GM18907 (cell line): ENCODE measurements around the gene MORC1.
"Not testable (repeated sequence)": the region's sequence is repeated elsewhere in the genome, so short reads cannot be mapped to it uniquely, and the experiment has no call there.

Experiments used
- ATAC-seq: cut with Tn5 transposase; IDR thresholded peaks from one replicate; pipeline ENCODE4 v1.9.1; 2021; ENCODE audit warnings: mild to moderate bottlenecking, moderate library complexity; ENCODE audit not compliant: unreplicated experiment

Gene MORC1

DNA sequence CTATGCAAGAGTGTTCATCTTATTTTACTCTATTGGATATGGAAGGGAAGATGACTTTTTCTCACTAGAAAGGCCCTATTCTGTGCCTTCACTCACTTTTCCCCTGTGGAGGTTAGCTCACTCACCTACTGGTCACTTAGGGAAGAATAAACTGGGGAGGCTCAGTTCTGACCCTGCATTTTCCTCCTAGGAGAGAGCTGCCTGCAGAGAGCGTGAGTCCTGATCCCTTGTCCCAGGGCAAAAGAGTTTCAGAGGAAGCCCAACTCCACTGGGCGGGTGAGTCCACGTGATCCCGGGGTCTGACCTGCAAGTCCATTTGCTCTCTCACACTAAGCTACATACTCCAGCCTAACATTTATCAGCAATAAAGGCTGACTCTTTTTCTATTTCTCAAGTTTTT lies 8.4 kb downstream of the MORC1 start:
- ATAC-seq: no peak

DNA sequence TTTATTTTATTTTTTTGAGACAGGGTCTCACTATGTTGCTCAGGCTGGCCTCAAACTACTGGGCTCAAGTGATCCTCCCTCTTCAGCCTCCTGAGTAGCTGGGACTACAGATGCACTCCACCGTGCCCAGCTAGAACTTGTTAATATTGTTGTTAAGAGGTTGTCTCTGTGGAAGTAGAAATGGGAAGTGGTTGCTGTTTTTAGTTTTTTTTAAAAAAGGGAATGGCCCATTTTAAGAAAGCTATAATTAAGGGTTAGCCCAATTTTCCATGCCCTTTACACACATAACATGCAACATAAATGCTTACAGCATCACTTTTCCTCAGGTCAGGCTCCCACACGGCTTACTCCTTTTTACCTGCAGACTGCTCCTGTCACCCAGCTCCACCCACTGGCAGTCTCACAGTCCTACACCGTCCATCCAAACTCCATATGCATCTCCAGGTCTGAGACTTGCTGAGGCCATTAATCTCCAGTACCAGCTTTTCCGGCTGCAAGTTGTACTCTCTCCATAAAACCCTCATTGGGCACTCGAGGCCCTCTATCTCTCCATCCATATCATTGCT lies 19.8 kb downstream of the MORC1 start:
- ATAC-seq: peak; percentile 65

DNA sequence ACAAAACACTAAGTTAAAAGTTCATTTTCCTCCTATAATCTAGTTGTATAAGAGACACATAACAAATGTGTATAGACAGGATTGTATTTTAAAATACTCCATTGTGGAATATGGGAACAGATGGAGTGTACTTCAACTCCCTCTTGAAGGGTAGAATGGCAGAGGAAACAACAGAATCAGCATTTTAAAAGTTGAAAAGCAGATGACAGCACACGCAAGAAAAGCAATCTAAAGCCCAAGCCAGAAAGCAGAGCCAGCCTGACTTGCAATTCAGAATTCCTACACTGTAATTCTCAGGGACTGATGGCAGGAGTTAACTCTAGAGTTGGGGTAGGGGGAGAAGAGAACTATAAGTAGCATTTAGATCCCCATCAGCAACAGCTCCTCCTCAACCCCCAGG lies 22.8 kb downstream of the MORC1 start:
- ATAC-seq: no peak

DNA sequence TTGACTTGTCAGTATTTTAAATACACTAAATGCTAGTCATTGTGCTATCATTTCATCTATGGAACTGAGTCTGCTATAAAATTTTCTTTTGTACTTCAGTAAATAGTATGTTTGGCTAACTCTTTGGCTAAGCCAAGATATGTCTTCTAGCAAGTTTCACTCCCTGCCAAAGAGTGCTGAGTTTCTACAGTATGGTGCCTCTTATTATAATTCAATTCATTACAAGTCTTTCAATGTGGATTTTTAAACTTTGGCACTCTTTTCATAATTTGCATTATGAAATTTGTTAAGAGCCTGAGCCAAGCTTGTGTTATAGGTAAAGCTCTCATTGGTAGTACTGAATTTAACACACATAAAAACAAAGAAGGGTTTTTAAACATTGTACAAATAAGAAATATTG lies 24.4 kb downstream of the MORC1 start:
- no peak for ATAC-seq

DNA sequence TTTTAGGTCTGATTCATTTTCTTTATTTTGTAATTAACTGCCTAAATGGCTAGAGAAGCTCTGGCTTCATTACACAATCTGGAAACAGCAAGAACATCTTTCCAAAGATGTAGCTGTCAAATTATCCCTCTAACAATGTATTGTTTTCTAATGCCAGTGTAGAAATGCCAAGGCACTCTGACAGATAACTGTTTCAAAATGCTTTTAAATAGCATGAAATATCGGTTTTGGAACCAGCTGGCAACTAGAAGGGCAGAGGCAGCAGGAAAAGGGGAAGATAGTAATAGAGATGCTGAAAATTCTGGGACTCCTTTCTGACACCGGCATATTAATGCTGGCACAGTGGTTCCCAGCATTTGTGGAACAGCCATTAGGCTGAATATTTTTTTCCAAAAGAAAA lies 26.1 kb downstream of the MORC1 start:
- no peak for ATAC-seq

DNA sequence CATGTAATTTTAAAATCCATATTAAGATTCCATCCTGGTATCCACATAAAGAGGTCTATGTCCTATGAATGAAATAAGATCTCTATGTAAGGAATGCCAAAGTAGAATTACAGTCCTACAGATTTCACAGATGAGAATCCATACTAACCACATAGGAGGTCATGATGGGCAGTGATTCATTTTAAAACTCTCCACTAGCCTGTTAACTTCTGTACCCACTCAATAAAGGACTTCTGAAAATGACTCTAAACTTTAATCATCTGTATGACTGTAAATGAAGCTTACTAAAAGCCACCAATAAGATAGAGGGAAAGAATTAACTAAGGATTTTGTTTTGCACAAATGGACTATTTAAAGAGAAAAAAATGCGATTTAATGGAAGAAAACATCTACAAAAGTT lies 28.7 kb downstream of the MORC1 start:
- no peak for ATAC-seq

DNA sequence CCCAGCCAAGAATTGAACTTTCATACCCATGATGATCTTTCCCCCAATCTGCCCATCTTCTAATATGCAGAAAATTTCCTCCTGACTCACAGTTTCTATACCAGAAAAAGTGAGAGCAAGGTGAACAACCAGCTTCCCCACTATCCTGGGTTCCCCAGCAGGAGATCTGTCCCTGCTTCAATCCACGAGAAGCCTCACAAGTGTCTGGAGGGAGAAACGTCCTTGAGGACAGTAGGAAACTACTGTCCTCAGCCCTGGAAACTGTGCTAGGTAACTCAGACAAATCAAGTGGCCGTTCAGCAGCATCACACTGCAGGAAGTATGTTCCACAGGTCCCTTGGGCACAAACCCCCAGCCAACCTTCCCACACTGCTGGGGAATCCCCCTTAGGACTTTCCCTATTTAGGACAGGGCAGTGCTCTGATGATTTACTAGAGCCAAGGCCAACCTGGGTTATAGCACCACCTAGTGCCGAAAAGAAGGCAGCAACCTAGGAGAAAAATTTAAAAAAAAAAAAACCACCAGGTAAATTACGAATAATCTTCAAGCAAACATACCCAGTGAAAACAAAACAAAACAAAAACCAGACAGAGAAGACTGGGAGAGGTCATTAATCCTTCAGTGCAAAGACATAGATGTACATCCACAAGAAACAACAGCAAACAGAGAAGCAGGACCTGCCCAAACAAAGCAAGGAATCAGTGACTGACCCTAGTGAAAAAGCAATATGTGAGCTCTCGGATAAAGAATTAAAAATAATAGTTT lies 36.0 kb downstream of the MORC1 start:
- ATAC-seq: peak; percentile 100

DNA sequence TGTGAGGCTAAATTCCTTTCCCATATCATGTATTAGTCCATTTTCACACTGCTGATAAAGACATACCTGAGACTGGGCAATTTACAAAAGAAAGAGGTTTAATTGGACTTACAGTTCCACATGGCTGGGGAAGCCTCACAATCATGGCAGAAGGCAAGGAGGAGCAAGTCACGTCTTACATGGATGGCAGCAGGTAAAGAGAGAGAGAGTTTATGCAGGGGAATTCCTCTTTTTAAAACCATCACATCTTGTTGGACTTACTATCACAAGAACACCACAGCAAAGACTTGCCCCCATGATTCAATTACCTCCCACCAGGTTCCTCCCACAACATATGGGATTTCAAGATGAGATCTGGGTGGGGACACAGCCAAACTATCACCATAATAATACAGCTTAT lies 37.8 kb downstream of the MORC1 start:
- not testable (repeated sequence) for ATAC-seq

DNA sequence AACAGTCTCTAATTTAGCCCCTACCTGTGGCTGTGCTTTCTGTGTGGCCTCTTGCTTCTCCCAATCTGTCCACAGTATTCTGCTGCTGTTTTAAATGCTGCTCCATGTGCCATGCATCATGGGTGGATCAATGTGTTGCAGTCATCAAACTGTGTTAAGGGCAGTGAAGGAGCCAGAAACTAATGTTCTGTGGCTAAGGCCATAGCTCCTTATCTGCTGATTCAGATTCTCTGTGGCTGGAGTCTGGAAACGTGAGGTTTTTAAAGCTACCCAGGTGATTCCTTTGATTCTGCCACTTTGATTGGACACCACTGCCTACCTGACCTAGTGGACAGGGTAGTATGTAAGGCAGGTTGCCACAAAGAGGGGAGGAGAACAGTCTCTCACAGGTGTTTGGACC lies 44.8 kb downstream of the MORC1 start:
- ATAC-seq: no peak

DNA sequence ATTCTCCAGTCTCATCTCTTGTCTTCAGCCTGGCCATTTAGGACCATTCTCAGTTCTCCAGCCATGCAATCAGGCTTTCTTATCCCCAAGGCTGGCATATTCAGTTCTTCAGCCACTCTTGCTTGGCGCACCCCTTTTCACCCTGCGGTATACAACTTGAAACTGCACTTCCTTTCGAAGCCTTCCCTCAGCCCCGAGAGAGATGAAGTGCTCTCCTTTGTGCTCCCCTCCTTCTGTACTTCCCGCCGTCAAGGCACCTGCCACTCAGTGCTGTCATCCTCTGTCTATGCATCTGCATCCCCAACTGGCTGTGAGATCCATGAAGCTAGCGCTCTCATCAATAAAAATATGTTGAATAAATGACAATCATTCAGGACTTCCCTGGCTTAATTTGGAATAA lies 45.7 kb downstream of the MORC1 start:
- peak; percentile 97 for ATAC-seq

DNA sequence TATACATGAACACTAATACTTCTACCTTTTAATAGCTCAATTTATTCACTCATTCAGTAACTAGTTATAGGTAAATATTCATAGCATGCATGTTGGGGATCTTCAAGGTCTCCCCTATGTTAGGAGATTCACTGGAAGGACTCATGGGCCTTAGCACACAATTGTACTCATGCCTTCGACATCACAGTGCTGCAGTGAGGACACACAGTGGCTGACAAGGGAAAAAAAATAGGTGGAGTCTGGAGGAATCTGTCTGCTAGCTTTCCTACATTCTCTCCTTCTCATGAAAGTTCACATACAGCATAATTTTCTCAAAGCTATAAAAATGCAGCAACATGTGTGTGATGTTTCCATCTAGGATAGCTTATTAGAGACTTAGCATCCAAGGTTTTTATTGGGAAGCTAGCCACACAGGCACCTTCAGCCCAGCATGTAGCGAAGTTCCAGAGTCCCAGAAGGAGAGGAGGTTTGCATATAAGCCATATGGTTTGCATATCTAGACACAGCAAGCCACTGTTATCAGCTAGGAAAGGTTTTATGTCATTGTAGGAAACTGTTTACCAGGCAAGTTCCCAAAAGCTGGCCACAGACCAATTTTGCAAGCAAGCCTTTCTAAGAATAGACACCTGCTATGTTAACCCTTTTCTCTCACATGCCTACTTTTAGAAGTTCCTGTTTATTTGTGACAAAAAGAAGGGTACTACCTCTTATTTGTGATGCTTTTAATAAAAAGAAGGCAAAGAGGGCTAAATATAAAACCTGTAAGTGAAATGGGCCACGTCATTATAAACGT lies 46.4 kb downstream of the MORC1 start:
- peak; percentile 37 for ATAC-seq

DNA sequence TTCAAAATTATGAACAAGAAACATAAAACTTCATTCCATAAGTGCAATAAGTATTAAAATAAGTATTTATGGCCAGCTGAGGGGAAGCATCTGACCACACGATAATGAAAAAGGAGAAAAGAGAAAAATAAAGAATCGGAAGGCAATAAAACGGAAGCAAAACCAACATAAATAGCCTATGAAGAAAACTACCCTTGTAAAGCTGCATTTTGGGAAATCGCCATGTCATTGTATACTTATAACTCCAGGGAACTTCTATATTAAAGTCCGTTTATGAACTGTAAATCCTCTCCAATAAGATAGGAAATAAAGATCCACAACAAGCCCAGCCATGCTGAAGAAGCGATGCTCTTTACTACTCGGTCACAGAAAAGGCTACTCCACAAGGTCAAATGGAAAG lies 47.7 kb downstream of the MORC1 start:
- no peak for ATAC-seq

DNA sequence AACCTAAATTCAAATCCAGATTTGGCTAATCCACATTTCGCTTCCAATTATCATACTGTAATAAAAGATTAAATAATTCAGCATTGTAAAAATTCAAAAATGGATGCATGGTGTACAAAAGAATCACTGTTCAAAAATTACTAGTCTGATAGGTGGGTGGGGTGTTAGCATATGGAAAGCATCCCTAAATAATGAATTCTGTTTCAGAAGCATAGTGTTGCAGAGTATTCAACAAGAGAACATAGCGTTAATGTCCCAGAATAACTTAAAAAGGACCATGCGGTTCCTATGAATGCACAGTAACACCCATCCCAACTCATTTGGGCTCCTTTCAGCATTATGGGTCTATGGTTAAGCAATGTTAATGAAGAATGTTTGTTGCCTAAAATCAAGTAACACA lies 51.1 kb downstream of the MORC1 start:
- ATAC-seq: no peak

DNA sequence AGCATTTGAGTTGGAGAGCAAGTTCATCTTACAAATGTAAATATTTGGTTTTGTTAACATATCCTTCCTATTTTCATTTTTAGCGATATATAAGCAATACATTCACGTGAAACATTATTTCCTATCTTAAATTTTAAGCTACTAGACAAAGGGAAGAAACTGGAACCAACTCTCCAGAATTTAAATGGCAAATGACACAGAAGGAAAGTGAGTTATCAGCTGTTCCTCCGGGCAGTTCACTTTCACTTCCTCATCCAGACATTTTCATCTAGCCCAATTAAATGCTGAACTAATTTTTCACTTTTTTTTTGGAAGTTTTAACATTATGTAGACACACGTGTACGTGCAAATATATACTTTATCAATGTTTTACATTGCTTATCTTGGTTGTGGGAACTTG lies 58.7 kb downstream of the MORC1 start:
- ATAC-seq: peak; percentile 90

DNA sequence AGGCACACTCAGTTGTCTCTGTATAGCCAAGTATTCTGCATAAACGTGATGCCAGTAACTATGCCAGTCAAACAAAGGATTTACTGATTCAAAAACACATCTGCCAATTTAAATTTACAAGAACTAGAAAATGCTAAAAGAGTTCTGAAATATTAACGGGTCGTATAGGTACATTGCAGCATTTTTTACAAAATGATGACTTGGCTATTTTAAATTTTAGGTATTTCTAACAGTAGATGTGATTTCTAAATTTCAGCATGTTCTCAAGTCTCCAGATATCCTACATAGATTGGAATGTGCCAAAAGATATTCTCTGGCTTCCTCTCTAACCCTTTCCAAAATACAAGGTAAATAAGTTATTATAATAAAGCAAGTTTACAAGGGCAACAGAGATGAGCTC lies 60.3 kb downstream of the MORC1 start:
- no peak for ATAC-seq

DNA sequence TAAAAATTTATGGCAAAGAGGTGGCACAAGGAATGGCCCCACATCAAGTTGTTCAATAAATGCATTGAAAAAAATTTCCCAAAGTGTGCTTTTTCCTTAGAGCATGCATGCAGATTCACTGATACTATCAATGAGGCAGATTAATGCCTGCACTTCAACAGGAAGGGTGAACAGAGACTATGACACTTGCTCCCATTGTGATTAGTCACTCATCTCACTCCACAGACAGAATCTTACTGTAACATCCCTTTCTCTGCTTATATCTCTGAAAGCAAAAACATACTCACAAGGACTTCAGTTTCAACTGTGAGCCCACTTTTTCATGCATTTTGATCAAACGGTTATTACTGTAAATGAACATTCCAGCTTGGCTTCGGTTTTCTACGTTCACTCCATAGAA lies 60.9 kb downstream of the MORC1 start:
- ATAC-seq: no peak

DNA sequence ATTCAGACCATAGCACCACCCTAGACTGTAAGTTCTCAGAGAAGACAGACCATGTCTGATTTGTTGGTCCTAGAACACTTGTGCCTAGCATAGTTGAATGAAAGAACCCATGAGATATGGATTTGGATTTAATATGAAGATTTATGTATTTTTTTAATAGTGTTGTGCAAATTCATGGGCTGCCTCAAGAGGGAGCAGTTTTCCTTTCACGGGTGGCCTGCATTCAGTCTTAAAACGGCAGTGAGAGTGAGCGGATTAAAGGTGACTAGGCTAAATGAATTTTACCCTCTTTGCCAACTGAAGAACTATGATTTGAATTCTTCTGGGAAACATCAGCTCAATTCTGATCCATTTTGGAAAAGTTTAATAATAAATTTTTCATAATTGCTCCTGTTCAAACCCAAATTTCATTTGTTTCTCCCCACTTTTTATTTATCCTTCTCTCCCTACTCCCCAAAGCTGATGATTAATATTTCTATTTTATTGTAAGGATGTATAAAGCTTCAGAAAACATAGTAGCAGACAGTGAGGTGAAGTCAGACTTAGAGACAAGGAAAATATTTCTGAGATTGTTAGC lies 67.3 kb downstream of the MORC1 start:
- ATAC-seq: peak; percentile 77

DNA sequence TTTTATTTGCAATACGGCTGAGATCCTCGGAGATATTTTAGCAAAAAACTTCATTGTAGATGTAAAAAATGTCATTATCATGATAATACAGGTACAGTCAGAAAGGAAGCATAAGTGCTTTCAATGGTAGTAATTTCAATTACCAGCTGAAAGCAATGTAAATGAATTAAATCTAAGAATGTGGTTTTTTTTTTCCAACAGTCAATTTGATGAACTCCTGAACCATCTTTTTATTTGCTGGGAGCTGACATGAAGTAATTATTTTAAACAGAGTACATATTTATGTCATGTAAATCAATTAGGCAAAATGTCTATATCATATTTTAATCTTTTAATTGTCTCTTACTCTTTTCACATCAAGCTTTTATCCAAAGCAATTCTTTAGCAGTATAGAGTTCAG lies 70.6 kb downstream of the MORC1 start:
- no peak for ATAC-seq

DNA sequence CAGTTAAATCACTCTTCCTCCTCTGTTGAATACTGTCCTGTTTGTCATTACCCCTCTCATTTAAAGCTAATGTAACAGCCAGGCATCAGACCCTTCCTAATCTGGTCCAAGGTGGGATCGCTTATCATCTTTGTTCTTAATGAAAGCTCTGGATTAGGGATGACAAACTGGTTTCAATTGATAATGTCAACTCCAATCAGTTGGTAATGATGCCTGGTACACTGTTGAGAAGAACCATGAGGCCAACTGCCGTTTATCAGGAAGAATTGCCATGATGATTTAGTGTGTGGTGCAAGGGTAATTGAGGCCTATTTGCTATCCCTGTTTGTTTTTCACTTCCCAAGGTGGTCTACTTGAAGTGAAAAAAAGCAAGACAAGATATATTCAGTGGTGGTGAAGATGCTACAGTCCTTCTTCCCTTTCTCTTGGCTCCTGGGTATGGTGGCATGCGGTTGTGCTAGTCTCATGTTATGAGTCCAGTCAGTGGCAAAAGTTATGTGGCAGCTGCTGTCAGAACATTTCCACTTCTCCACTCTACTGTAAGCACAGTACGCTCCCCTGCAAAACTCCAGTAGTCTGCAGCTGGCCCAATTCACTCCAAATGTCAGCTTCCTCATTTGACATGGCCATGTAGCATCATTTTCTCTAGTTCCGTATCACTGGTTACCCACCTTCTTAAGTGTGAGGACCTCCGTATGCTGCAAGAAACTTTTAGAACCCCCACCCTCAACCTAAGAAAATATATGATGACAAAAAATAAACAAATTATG lies 72.5 kb downstream of the MORC1 start:
- no peak for ATAC-seq

DNA sequence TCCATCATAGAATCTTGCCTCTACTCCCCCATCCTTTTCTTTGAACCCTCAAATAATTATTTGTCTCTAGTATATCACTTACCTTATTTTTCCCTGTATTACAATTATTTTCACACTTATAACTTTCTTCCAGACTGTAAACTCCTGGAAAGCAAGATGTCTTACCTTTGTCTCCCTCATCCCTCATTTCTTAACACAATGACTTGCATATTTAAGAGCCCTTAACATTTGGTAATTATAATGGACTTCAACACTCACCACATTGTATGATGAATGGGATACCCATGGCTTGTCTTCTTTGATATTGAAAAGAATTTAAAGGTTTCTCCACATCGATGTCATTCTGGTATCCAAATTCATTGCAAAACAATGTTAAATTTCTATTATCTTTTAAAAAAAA lies 82.9 kb downstream of the MORC1 start:
- no peak for ATAC-seq
